H1 (cell line): ENCODE measurements around the gene ICE1. TPM values are rescaled to one million over a fixed set of nuclear protein-coding genes. Genes with fewer than 3 reads are reported as not detected.

Experiments used
- EGR1 ChIP-seq: IDR thresholded peaks from 2 replicates; pipeline ENCODE4 v1.6.1; 2011; ENCODE audit warnings: low read depth, low read length, borderline replicate concordance
- GTF2F1 ChIP-seq: IDR thresholded peaks from 2 replicates; pipeline ENCODE4 v1.6.1; 2012; ENCODE audit warnings: low read depth, low read length, improper control_type of control experiment, borderline replicate concordance
- POU5F1 ChIP-seq: IDR thresholded peaks from 2 replicates; pipeline ENCODE4 v1.6.1; 2011; ENCODE audit warnings: low read depth, mild to moderate bottlenecking, low read length, moderate library complexity
- TAF7 ChIP-seq: optimal IDR thresholded peaks from 2 replicates; pipeline ENCODE3; 2011; ENCODE audit warnings: low read depth, mild to moderate bottlenecking, inconsistent platforms, low read length, moderate library complexity, borderline replicate concordance
- polyA plus RNA-seq, 7 experiments: library from polyadenylated mRNA; depleted of rRNA in 3 of 7; stranded (reverse) in 5 of 7; unstranded in 2 of 7; fragments of >200 nt in 5 of 7; fragments of 200-250 nt in 2 of 7; gene quantifications; 1 replicate in 5 of 7; 2 replicates in 1 of 7; 4 replicates in 1 of 7; pipeline versions ENCODE4 v1.2.1 to v1.2.3, GENCODE V29; 2011 to 2013; ENCODE audit warnings: missing spikeins in 2 of 7, mixed read lengths in 2 of 7
- total RNA-seq: library from RNA; stranded (reverse); fragmentation: NEBNext Ultra II Directional; extraction: Animal tissue kit (Norgen Biotek cat#: 25700); gene quantifications from 2 replicates; pipeline ENCODE4 v1.2.1, GENCODE V29; 2021
- TF ChIP-seq, protein P1 (sequence below): fragments of 300-600 bp; sonication (generic); IDR thresholded peaks from 2 replicates; pipeline ENCODE4 v1.7.1; 2012; ENCODE audit warnings: low read length, moderate library complexity, mild to moderate bottlenecking, inconsistent platforms; ENCODE audit not compliant: insufficient replicate concordance
- TF ChIP-seq, protein P2 (sequence below): IDR thresholded peaks from 2 replicates; pipeline ENCODE4 v1.6.1; 2012; ENCODE audit warnings: inconsistent platforms
- TF ChIP-seq, protein P3 (sequence below): IDR thresholded peaks from 2 replicates; pipeline ENCODE4 v1.6.1; 2012; ENCODE audit warnings: inconsistent platforms

The ICE1 gene
- total and polyA plus RNA-seq, 2 of the 8 experiments (the other 6 are each of a cell fraction or from before 2014, with no cell fraction given), result 11.8 to 53.9 TPM

- TF ChIP-seq, protein P1, sequence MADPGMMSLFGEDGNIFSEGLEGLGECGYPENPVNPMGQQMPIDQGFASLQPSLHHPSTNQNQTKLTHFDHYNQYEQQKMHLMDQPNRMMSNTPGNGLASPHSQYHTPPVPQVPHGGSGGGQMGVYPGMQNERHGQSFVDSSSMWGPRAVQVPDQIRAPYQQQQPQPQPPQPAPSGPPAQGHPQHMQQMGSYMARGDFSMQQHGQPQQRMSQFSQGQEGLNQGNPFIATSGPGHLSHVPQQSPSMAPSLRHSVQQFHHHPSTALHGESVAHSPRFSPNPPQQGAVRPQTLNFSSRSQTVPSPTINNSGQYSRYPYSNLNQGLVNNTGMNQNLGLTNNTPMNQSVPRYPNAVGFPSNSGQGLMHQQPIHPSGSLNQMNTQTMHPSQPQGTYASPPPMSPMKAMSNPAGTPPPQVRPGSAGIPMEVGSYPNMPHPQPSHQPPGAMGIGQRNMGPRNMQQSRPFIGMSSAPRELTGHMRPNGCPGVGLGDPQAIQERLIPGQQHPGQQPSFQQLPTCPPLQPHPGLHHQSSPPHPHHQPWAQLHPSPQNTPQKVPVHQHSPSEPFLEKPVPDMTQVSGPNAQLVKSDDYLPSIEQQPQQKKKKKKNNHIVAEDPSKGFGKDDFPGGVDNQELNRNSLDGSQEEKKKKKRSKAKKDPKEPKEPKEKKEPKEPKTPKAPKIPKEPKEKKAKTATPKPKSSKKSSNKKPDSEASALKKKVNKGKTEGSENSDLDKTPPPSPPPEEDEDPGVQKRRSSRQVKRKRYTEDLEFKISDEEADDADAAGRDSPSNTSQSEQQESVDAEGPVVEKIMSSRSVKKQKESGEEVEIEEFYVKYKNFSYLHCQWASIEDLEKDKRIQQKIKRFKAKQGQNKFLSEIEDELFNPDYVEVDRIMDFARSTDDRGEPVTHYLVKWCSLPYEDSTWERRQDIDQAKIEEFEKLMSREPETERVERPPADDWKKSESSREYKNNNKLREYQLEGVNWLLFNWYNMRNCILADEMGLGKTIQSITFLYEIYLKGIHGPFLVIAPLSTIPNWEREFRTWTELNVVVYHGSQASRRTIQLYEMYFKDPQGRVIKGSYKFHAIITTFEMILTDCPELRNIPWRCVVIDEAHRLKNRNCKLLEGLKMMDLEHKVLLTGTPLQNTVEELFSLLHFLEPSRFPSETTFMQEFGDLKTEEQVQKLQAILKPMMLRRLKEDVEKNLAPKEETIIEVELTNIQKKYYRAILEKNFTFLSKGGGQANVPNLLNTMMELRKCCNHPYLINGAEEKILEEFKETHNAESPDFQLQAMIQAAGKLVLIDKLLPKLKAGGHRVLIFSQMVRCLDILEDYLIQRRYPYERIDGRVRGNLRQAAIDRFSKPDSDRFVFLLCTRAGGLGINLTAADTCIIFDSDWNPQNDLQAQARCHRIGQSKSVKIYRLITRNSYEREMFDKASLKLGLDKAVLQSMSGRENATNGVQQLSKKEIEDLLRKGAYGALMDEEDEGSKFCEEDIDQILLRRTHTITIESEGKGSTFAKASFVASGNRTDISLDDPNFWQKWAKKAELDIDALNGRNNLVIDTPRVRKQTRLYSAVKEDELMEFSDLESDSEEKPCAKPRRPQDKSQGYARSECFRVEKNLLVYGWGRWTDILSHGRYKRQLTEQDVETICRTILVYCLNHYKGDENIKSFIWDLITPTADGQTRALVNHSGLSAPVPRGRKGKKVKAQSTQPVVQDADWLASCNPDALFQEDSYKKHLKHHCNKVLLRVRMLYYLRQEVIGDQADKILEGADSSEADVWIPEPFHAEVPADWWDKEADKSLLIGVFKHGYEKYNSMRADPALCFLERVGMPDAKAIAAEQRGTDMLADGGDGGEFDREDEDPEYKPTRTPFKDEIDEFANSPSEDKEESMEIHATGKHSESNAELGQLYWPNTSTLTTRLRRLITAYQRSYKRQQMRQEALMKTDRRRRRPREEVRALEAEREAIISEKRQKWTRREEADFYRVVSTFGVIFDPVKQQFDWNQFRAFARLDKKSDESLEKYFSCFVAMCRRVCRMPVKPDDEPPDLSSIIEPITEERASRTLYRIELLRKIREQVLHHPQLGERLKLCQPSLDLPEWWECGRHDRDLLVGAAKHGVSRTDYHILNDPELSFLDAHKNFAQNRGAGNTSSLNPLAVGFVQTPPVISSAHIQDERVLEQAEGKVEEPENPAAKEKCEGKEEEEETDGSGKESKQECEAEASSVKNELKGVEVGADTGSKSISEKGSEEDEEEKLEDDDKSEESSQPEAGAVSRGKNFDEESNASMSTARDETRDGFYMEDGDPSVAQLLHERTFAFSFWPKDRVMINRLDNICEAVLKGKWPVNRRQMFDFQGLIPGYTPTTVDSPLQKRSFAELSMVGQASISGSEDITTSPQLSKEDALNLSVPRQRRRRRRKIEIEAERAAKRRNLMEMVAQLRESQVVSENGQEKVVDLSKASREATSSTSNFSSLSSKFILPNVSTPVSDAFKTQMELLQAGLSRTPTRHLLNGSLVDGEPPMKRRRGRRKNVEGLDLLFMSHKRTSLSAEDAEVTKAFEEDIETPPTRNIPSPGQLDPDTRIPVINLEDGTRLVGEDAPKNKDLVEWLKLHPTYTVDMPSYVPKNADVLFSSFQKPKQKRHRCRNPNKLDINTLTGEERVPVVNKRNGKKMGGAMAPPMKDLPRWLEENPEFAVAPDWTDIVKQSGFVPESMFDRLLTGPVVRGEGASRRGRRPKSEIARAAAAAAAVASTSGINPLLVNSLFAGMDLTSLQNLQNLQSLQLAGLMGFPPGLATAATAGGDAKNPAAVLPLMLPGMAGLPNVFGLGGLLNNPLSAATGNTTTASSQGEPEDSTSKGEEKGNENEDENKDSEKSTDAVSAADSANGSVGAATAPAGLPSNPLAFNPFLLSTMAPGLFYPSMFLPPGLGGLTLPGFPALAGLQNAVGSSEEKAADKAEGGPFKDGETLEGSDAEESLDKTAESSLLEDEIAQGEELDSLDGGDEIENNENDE, result no peak
- no peak for TF ChIP-seq TAF7
- TF ChIP-seq, protein P2, sequence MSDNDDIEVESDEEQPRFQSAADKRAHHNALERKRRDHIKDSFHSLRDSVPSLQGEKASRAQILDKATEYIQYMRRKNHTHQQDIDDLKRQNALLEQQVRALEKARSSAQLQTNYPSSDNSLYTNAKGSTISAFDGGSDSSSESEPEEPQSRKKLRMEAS, result no peak
- no peak for TF ChIP-seq EGR1
- TF ChIP-seq, protein P3, sequence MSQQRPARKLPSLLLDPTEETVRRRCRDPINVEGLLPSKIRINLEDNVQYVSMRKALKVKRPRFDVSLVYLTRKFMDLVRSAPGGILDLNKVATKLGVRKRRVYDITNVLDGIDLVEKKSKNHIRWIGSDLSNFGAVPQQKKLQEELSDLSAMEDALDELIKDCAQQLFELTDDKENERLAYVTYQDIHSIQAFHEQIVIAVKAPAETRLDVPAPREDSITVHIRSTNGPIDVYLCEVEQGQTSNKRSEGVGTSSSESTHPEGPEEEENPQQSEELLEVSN, result no peak
- TF ChIP-seq GTF2F1, result no peak
- TF ChIP-seq POU5F1, result no peak
These were observed 49.5 kb upstream of the ICE1 start (continued) for GRCh38 chr5:5372930-5373329.
